Mesenteric fat pad (tissue), 1 donor: ENCODE results near the gene FBXL15. TPM values are rescaled to one million over a fixed set of nuclear protein-coding genes. Genes with fewer than 3 reads are reported as not detected.

ENCODE experiments used
- DNase-seq: peaks from one replicate; pipeline ENCODE4 v3.0.0-alpha.2; 2020; ENCODE audit warnings: low spot score
- long read RNA-seq: library from polyadenylated mRNA; unstranded; transcript quantifications from one replicate; pipeline ENCODE4 v2.0.0, GENCODE V29; 2020
- total RNA-seq: library from RNA; stranded (reverse); fragmentation: NEBNext Ultra II Directional; extraction: Animal tissue kit (Norgen Biotek cat#: 25700); gene quantifications from one replicate; pipeline ENCODE4 v1.2.1, GENCODE V29; 2021
- donor health status: DM: yes; HTN: yes; CAD: no.

The FBXL15 gene
- 15.4 TPM for total RNA-seq
- long read RNA-seq, transcript FBXL15-201 (4 exons, 2,362 nt), result major isoform, 38 of 133 reads
- long read RNA-seq, partial matches to known transcripts, result 68 of 133 reads
- long read RNA-seq, other reads (novel, unspliced or antisense), result 27 of 133 reads

GRCh38 chr10:102420714-102421506 lies at the start of gene FBXL15:
Gene FBXL15, plus strand, starts transcription at chr10:102420836. Its CDS starts 294 bp downstream, at chr10:102421130.
- DNase-seq, result peak; percentile 99

GRCh38 chr10:102371295-102371694 lies 49.3 kb upstream of the FBXL15 start:
- DNase-seq, result no peak

- no peak for DNase-seq
Observed at GRCh38 chr10:102375250-102375649, 45.4 kb upstream of the FBXL15 start.

- no peak for DNase-seq
Observed at GRCh38 chr10:102375867-102376266, 44.8 kb upstream of the FBXL15 start.

- DNase-seq, result no peak
Observed at GRCh38 chr10:102376901-102377300, 43.7 kb upstream of the FBXL15 start.

- no peak for DNase-seq
Observed at GRCh38 chr10:102379383-102379782, 41.3 kb upstream of the FBXL15 start.

GRCh38 chr10:102381983-102382382 lies 38.7 kb upstream of the FBXL15 start:
- DNase-seq, result no peak

- DNase-seq, result no peak
Observed at GRCh38 chr10:102382871-102383270, 37.8 kb upstream of the FBXL15 start.

GRCh38 chr10:102384053-102384452 lies 36.6 kb upstream of the FBXL15 start:
- no peak for DNase-seq

- DNase-seq, result no peak
Observed at GRCh38 chr10:102384606-102385429, 35.8 kb upstream of the FBXL15 start.

GRCh38 chr10:102389894-102390293 lies 30.7 kb upstream of the FBXL15 start:
- DNase-seq, result no peak

GRCh38 chr10:102392306-102392705 lies 28.3 kb upstream of the FBXL15 start:
- no peak for DNase-seq

- DNase-seq, result no peak
Observed at GRCh38 chr10:102393411-102394078, 27.1 kb upstream of the FBXL15 start.

GRCh38 chr10:102394079-102394800 lies 26.4 kb upstream of the FBXL15 start:
- DNase-seq, result peak; percentile 99

- DNase-seq, result no peak
Observed at GRCh38 chr10:102394801-102395399, 25.7 kb upstream of the FBXL15 start.

GRCh38 chr10:102395400-102396316 lies 25.0 kb upstream of the FBXL15 start, which contains the start of gene NFKB2:
Gene NFKB2, plus strand, starts transcription at chr10:102395705. Its CDS starts 255 bp downstream, at chr10:102395960.
- peak; percentile 95 for DNase-seq

- no peak for DNase-seq
Observed at GRCh38 chr10:102396317-102396650, 24.4 kb upstream of the FBXL15 start.

- no peak for DNase-seq
Observed at GRCh38 chr10:102396730-102397151, 23.9 kb upstream of the FBXL15 start.
